NCI-H2081 treated with DMSO at 0.1 percent for 48 hours (cell line): Measurements from ENCODE around the gene FXYD7.
"Not testable (repeated sequence)": the region's sequence is repeated elsewhere in the genome, so short reads cannot be mapped to it uniquely, and the experiment has no call there.

ENCODE experiments used
- DNase-seq: peaks from one replicate; lab custom pipeline; 2025; lab: John Stamatoyannopoulos, UW

Gene FXYD7

GRCh38 chr19:35165200-35166058 is 22.4 kb downstream of the FXYD7 start:
- DNase-seq = no peak

- DNase-seq = no peak
These were observed 23.3 kb downstream of the FXYD7 start for GRCh38 chr19:35166100-35167063.

- DNase-seq = no peak
These were observed 24.4 kb downstream of the FXYD7 start for GRCh38 chr19:35167251-35168119.

- DNase-seq = no peak
These were observed 25.1 kb downstream of the FXYD7 start for GRCh38 chr19:35168196-35168595.

- no peak for DNase-seq
These were observed 26.4 kb downstream of the FXYD7 start for GRCh38 chr19:35169221-35169995.

- no peak for DNase-seq
These were observed 27.5 kb downstream of the FXYD7 start for GRCh38 chr19:35170359-35171061.

- no peak for DNase-seq
These were observed 28.7 kb downstream of the FXYD7 start for GRCh38 chr19:35171730-35172129.

GRCh38 chr19:35174226-35174625 is 31.2 kb downstream of the FXYD7 start:
- no peak for DNase-seq

GRCh38 chr19:35176181-35176570 is 33.1 kb downstream of the FXYD7 start:
- no peak for DNase-seq

GRCh38 chr19:35177377-35178274 is 34.6 kb downstream of the FXYD7 start:
- no peak for DNase-seq

- no peak for DNase-seq
These were observed 35.6 kb downstream of the FXYD7 start for GRCh38 chr19:35178701-35179100.

- no peak for DNase-seq
These were observed 36.8 kb downstream of the FXYD7 start for GRCh38 chr19:35179830-35180229.

GRCh38 chr19:35181387-35181786 is 38.3 kb downstream of the FXYD7 start:
- DNase-seq = no peak

GRCh38 chr19:35184267-35184666 is 41.2 kb downstream of the FXYD7 start:
- no peak for DNase-seq

GRCh38 chr19:35184884-35185283 is 41.8 kb downstream of the FXYD7 start:
- DNase-seq = no peak

GRCh38 chr19:35194012-35194984 is 51.2 kb downstream of the FXYD7 start:
- no peak for DNase-seq

- DNase-seq = no peak
These were observed 52.8 kb downstream of the FXYD7 start for GRCh38 chr19:35195830-35196229.

GRCh38 chr19:35196861-35197260 is 53.8 kb downstream of the FXYD7 start:
- DNase-seq = not testable (repeated sequence)
